Epithelial cell of proximal tubule (primary cell): Measurements from ENCODE around the gene ATP2B3. TPM values are rescaled to one million over a fixed set of nuclear protein-coding genes. Genes with fewer than 3 reads are reported as not detected.

Experiments used
- DNase-seq: peaks from one replicate; pipeline ENCODE4 v3.0.0-alpha.2; 2011; ENCODE audit warnings: low read depth
- H3K4me3 ChIP-seq: 2 replicates; pipeline ENCODE4 v1.5.1; 2011; ENCODE audit warnings: low read depth, mild to moderate bottlenecking, low read length
- CTCF ChIP-seq: conservative IDR thresholded peaks from 2 replicates; pipeline ENCODE4 v1.5.1; 2012; ENCODE audit warnings: low read depth, mild to moderate bottlenecking, low read length
- total RNA-seq: library from RNA; depleted of rRNA; stranded (reverse); fragments of >200 nt; gene quantifications from 2 replicates; pipeline ENCODE4 v1.2.3, GENCODE V29; 2015

Gene ATP2B3
- total RNA-seq, 1 donor from 2014 or later = not detected

DNA sequence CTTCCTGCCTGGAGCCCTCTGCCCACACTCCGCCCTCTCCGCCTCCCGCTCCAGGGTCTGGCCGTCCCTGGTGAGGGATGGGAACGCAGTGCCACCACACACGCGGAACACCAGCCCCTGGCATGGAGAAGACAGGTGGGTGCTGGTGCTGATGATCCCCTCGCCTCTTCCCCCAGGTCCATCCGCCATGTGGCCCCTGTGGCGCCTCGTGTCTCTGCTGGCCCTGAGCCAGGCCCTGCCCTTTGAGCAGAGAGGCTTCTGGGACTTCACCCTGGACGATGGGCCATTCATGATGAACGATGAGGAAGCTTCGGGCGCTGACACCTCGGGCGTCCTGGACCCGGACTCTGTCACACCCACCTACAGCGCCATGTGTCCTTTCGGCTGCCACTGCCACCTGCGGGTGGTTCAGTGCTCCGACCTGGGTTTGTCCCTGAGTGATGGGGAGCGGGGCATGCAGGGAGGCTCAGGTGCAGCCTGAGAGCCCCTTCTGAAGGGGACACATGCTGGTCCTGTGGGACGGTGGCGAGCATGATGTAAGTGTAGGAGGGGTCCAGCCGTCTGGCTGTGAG, 12.9 kb upstream of the ATP2B3 start:
- no peak for DNase-seq
- no peak for TF ChIP-seq CTCF
- no peak overlapping the region for H3K4me3 ChIP-seq

DNA sequence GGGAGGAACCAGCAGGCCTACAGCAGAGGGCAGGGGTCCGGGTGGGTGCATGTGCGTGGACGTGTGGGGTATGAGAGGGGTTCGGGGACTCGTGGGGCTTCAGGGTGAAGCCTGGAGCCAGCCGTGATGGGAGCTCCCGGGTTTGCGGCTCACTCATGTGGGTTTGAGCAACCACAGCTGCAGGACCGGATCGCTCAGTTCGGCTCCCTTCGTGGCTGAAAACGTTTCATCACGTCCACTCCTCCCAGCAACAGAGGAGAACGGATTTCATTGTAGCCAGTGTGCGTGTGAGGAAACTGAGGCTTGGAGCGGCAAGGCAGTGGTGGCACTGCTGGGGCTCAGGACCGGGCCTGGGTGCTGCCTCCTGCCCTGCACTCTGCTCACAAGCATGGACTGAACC, 12.1 kb upstream of the ATP2B3 start:
- TF ChIP-seq CTCF = no peak
- DNase-seq = no peak
- no peak overlapping the region for H3K4me3 ChIP-seq

DNA sequence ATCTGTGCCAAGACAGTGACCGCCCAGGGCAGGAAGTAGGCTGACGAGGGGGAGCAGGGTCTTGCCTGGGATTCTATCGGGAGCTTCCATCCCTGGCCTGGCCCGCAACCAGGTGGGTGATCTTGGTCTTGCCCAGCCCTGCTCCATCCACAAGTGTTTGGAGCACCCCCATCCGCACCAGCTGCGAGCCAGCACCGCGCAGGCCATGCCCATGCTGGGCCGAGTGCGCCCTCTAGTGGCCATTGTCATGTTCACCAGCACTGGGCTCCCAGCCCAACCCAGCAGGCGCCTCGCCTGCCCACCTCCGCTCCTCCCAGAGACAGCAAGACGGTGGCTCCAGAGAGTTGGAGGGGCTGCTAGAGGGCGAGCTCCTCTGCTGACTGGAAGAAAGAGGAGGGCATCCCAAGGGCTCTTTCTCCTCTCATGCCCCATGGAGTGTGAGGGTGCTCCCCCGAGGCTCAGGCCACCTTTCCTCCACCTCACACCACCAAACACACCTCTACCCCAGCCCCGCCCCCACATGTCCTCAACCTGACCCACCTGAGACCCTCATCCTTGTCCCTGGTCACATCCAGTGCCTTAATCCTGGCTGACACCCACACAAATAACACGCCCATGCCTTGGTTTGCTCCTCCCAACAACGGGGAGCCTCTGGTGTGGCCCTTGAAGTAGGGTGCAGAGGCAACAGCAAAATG, 9.8 kb upstream of the ATP2B3 start:
- TF ChIP-seq CTCF = peak; percentile 67
- no peak overlapping the region for H3K4me3 ChIP-seq
- DNase-seq = no peak

- no peak for DNase-seq
- TF ChIP-seq CTCF = no peak
These were observed 7.8 kb upstream of the ATP2B3 start for GRCh38 chrX:153509592-153509991.

DNA sequence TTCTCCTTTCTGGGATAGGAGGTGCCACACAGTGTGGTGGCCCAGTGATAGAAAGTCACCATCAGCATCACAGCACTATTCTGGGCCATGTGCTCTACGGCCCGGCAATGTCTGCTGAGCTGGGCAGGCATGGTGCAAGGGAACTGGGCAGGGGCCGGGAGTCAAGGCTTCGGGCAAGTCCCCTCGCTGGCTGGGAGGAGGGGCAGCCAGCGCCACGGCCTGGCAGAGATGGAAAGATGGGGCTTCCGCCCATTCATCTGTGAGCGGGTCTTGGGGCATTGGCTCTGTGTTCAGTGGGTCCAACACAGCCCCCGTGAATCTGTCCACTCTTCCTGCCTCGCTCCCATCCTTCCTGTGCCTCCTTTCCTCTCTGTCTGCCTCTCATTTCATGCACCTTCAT, 7.1 kb upstream of the ATP2B3 start:
- TF ChIP-seq CTCF = no peak

More at GRCh38 chrX:153509592-153509991, 7.8 kb upstream of the ATP2B3 start:
- no peak overlapping the region for H3K4me3 ChIP-seq

GRCh38 chrX:153511784-153512500, 5.5 kb upstream of the ATP2B3 start:
- DNase-seq = no peak
- H3K4me3 ChIP-seq = no peak overlapping the region
- TF ChIP-seq CTCF = no peak

More for the DNA sequence above, 7.1 kb upstream of the ATP2B3 start:
- H3K4me3 ChIP-seq = no peak overlapping the region
- DNase-seq = no peak
